HepG2 (cell line): Measurements from ENCODE around the gene CDR2L. TPM values are rescaled to one million over a fixed set of nuclear protein-coding genes. Genes with fewer than 3 reads are reported as not detected.

Source experiments
- AKAP8 ChIP-seq: sonication (generic); formaldehyde crosslinking; IDR thresholded peaks from 2 replicates; pipeline ENCODE4 v1.5.1; 2020; ENCODE audit warnings: mild to moderate bottlenecking, missing genetic modification reagents
- BATF2 ChIP-seq: sonication (generic); formaldehyde crosslinking; IDR thresholded peaks from 2 replicates; pipeline ENCODE4 v1.8.0; 2022; ENCODE audit warnings: mild to moderate bottlenecking, missing genetic modification reagents, moderate library complexity
- ELF4 ChIP-seq: sonication (generic); formaldehyde crosslinking; IDR thresholded peaks from 2 replicates; pipeline ENCODE4 v1.5.0; 2020; ENCODE audit warnings: missing genetic modification reagents, mild to moderate bottlenecking, moderate library complexity, borderline replicate concordance
- GMEB1 ChIP-seq: sonication (generic); formaldehyde crosslinking; IDR thresholded peaks from 2 replicates; pipeline ENCODE4 v1.5.1; 2020; ENCODE audit warnings: missing genetic modification reagents, mild to moderate bottlenecking, borderline replicate concordance
- HMGXB4 ChIP-seq, 2 experiments: sonication (generic) in 1 of 2; formaldehyde crosslinking in 1 of 2; IDR thresholded peaks; 2 replicates each; pipeline versions ENCODE4 v1.4.0 to v1.6.1; 2018 to 2020; ENCODE audit warnings: missing genetic modification reagents in 2 of 2, borderline replicate concordance in 1 of 2, low read depth in 1 of 2, mild to moderate bottlenecking in 1 of 2, missing biosample characterization in 1 of 2
- MEIS2 ChIP-seq: sonication (generic); formaldehyde crosslinking; IDR thresholded peaks from 2 replicates; pipeline ENCODE4 v1.9.0; 2021; ENCODE audit warnings: mild to moderate bottlenecking, missing genetic modification reagents
- RERE ChIP-seq: IDR thresholded peaks from 2 replicates; pipeline ENCODE4 v1.6.1; 2016; ENCODE audit warnings: low read depth, missing genetic modification reagents, missing compliant biosample characterization
- RORA ChIP-seq: sonication (generic); formaldehyde crosslinking; IDR thresholded peaks from 2 replicates; pipeline ENCODE4 v1.5.0; 2020; ENCODE audit warnings: mild to moderate bottlenecking, missing genetic modification reagents, moderate library complexity
- SNAI1 ChIP-seq: sonication (generic); formaldehyde crosslinking; IDR thresholded peaks from 2 replicates; pipeline ENCODE4 v1.5.0; 2020; ENCODE audit warnings: mild to moderate bottlenecking, missing genetic modification reagents, borderline replicate concordance
- YEATS2 ChIP-seq: sonication (generic); formaldehyde crosslinking; IDR thresholded peaks from 2 replicates; pipeline ENCODE4 v1.4.0; 2020; ENCODE audit warnings: missing genetic modification reagents, borderline replicate concordance
- ZBTB39 ChIP-seq: sonication (generic); formaldehyde crosslinking; IDR thresholded peaks from 2 replicates; pipeline ENCODE4 v1.5.0; 2020; ENCODE audit warnings: missing genetic modification reagents
- ZNF230 ChIP-seq: sonication (generic); formaldehyde crosslinking; IDR thresholded peaks from 2 replicates; pipeline ENCODE4 v1.4.0; 2020; ENCODE audit warnings: mild to moderate bottlenecking, missing genetic modification reagents
- ZNF614 ChIP-seq: IDR thresholded peaks from 2 replicates; pipeline ENCODE4 v1.6.1; 2018; ENCODE audit warnings: missing biosample characterization, missing genetic modification reagents, inconsistent platforms, borderline replicate concordance
- ZNF678 ChIP-seq: sonication (generic); formaldehyde crosslinking; IDR thresholded peaks from 2 replicates; pipeline ENCODE4 v1.4.0; 2020; ENCODE audit warnings: mild to moderate bottlenecking, missing genetic modification reagents
- ZNF709 ChIP-seq: sonication (generic); formaldehyde crosslinking; IDR thresholded peaks from 2 replicates; pipeline ENCODE4 v1.5.0; 2020; ENCODE audit warnings: mild to moderate bottlenecking, missing genetic modification reagents
- polyA plus RNA-seq, 8 experiments: library from polyadenylated mRNA; depleted of rRNA in 3 of 8; stranded (reverse) in 7 of 8; unstranded in 1 of 8; fragments of >200 nt; fragmentation: Illumina TruSeq in 4 of 8; extraction: Trizol in 4 of 8; gene quantifications; 2 replicates each; pipeline versions ENCODE4 v1.2.1 to v1.2.3, GENCODE V29; 2011 to 2016; ENCODE audit warnings: low read depth in 4 of 8, missing spikeins in 1 of 8, mixed read lengths in 1 of 8; ENCODE audit not compliant: insufficient read depth in 1 of 8
- total RNA-seq, 5 experiments: library from RNA; depleted of rRNA; stranded (reverse); fragments of >200 nt; fragmentation: Illumina TruSeq; extraction: Trizol; gene quantifications; 2 replicates each; pipeline ENCODE4 v1.2.3, GENCODE V29; 2016; ENCODE audit warnings: low read depth in 1 of 5

The CDR2L gene
- total and polyA plus RNA-seq, 2 of the 13 experiments (the other 11 are each of a cell fraction or from before 2014, with no cell fraction given) = 1.9 to 2.1 TPM

GRCh38 chr17:74972107-74972972, 15.1 kb upstream of the CDR2L start, which contains the start of gene HID1 (continued):
- TF ChIP-seq SNAI1 (CRISPR knock-in tag) (peak; percentile 38; the same call in 1 of the 2 replicates), ZNF709 (peak; percentile 36; the same call in 1 of the 2 replicates), RERE (CRISPR knock-in tag) (no peak), BATF2 (CRISPR knock-in tag) (no peak), GMEB1 (CRISPR knock-in tag) (peak; percentile 43; the same call in 1 of the 2 replicates), MEIS2 (0 out of 2 replicates have a peak, but pooled peaks have one; percentile 18), ZNF678 (CRISPR knock-in tag) (no peak), RORA (CRISPR knock-in tag) (no peak), ELF4 (CRISPR knock-in tag) (no peak), ZNF230 (peak; percentile 27; the same call in 1 of the 2 replicates), ZBTB39 (CRISPR knock-in tag) (peak; percentile 68; the same call in 1 of the 2 replicates), YEATS2 (CRISPR knock-in tag) (peak; percentile 43; the same call in 1 of the 2 replicates), AKAP8 (CRISPR knock-in tag) (peak; percentile 27; the same call in 1 of the 2 replicates), HMGXB4 (CRISPR knock-in tag; IDR thresholded peaks at IDR 0.05; ENCODE audit: borderline replicate concordance in 1 of 2, low read depth in 1 of 2) (0 out of 4 replicates have a peak, but pooled peaks have one; percentile 43 to 73), ZNF614 (no peak)
